Activated gamma-delta T cell treated with anti-CD3 and anti-CD28 coated beads, Interleukin-2, amount 50 U/mL, for 16 hours (primary cell): ENCODE measurements around the gene TRIM24.
"Not testable (repeated sequence)": the region's sequence is repeated elsewhere in the genome, so short reads cannot be mapped to it uniquely, and the experiment has no call there.

Experiments used
- DNase-seq: peaks from one replicate; pipeline ENCODE4 v3.0.0-alpha.2; 2020; ENCODE audit warnings: low read depth

Gene TRIM24

GRCh38 chr7:138495485-138495884 lies 35.4 kb downstream of the TRIM24 start:
- DNase-seq, result no peak

GRCh38 chr7:138499340-138499739 lies 39.3 kb downstream of the TRIM24 start:
- DNase-seq, result no peak

- not testable (repeated sequence) for DNase-seq
Observed at GRCh38 chr7:138500303-138500702, 40.2 kb downstream of the TRIM24 start.

- DNase-seq, result no peak
Observed at GRCh38 chr7:138500892-138501291, 40.8 kb downstream of the TRIM24 start.

GRCh38 chr7:138502023-138502767 lies 42.1 kb downstream of the TRIM24 start:
- DNase-seq, result no peak

GRCh38 chr7:138505361-138505873 lies 45.4 kb downstream of the TRIM24 start:
- DNase-seq, result no peak

GRCh38 chr7:138506764-138507163 lies 46.7 kb downstream of the TRIM24 start:
- DNase-seq, result no peak

- DNase-seq, result no peak
Observed at GRCh38 chr7:138510003-138510402, 49.9 kb downstream of the TRIM24 start.

GRCh38 chr7:138512092-138512858 lies 52.2 kb downstream of the TRIM24 start:
- DNase-seq, result no peak

- DNase-seq, result no peak
Observed at GRCh38 chr7:138512885-138513284, 52.8 kb downstream of the TRIM24 start.

GRCh38 chr7:138513344-138513871 lies 53.3 kb downstream of the TRIM24 start:
- DNase-seq, result no peak

- DNase-seq, result no peak
Observed at GRCh38 chr7:138514044-138514443, 54.0 kb downstream of the TRIM24 start.

GRCh38 chr7:138515001-138515528 lies 55.0 kb downstream of the TRIM24 start:
- DNase-seq, result no peak

- DNase-seq, result no peak
Observed at GRCh38 chr7:138519061-138519798, 59.2 kb downstream of the TRIM24 start.

GRCh38 chr7:138520742-138521141 lies 60.7 kb downstream of the TRIM24 start:
- DNase-seq, result no peak

GRCh38 chr7:138521837-138522461 lies 61.9 kb downstream of the TRIM24 start:
- no peak for DNase-seq

- no peak for DNase-seq
Observed at GRCh38 chr7:138524259-138524658, 64.2 kb downstream of the TRIM24 start.

GRCh38 chr7:138525757-138526156 lies 65.7 kb downstream of the TRIM24 start:
- DNase-seq, result no peak

- DNase-seq, result no peak
Observed at GRCh38 chr7:138527746-138528223, 67.7 kb downstream of the TRIM24 start.

- DNase-seq, result not testable (repeated sequence)
Observed at GRCh38 chr7:138536833-138537232, 76.8 kb downstream of the TRIM24 start.

GRCh38 chr7:138538518-138538917 lies 78.5 kb downstream of the TRIM24 start:
- no peak for DNase-seq
